Mesendoderm (in vitro differentiated cells): ENCODE data around the gene GNS.

ENCODE experiments used
- DNase-seq: peaks from one replicate; pipeline ENCODE4 v3.0.0; 2013
- H2AK5ac ChIP-seq: 2 replicates; pipeline ENCODE4 v1.6.1; 2013; ENCODE audit warnings: low read length, inconsistent platforms
- H2BK120ac ChIP-seq: 2 replicates; pipeline ENCODE4 v1.6.1; 2013; ENCODE audit warnings: low read depth, mild to moderate bottlenecking, low read length, moderate library complexity, mixed read lengths
- H2BK15ac ChIP-seq: replicated peaks from 2 replicates; pipeline ENCODE4 v1.6.1; 2013; ENCODE audit warnings: low read depth, mild to moderate bottlenecking, moderate library complexity
- H2BK5ac ChIP-seq: 2 replicates; pipeline ENCODE4 v1.6.1; 2013; ENCODE audit warnings: low read length, inconsistent platforms
- H3K18ac ChIP-seq: 2 replicates; pipeline ENCODE4 v1.6.1; 2013; ENCODE audit warnings: mild to moderate bottlenecking, low read length, mixed read lengths
- H3K23ac ChIP-seq: one replicate; pipeline ENCODE4 v1.6.1; 2013; ENCODE audit warnings: low read length
- H3K27ac ChIP-seq: 2 replicates; pipeline ENCODE4 v1.5.1; 2013; ENCODE audit warnings: low read depth, mild to moderate bottlenecking, inconsistent platforms, low read length, moderate library complexity
- H3K27me3 ChIP-seq: 2 replicates; pipeline ENCODE4 v1.6.1; 2013; ENCODE audit warnings: low read length, control low read depth, mild to moderate bottlenecking, inconsistent platforms; ENCODE audit not compliant: insufficient read depth, poor library complexity
- H3K36me3 ChIP-seq: 2 replicates; pipeline ENCODE4 v1.6.1; 2013; ENCODE audit warnings: low read length, inconsistent platforms; ENCODE audit not compliant: control insufficient read depth, insufficient read depth
- H3K4ac ChIP-seq: one replicate; pipeline ENCODE4 v1.6.1; 2013; ENCODE audit warnings: low read depth, mild to moderate bottlenecking, low read length, moderate library complexity
- H3K4me1 ChIP-seq: 2 replicates; pipeline ENCODE4 v1.6.1; 2013; ENCODE audit warnings: low read depth, low read length, inconsistent platforms; ENCODE audit not compliant: control insufficient read depth
- H3K4me2 ChIP-seq: 2 replicates; pipeline ENCODE4 v1.6.1; 2013; ENCODE audit warnings: low read length
- H3K4me3 ChIP-seq: 2 replicates; pipeline ENCODE4 v1.5.1; 2013; ENCODE audit warnings: mild to moderate bottlenecking, low read length
- H3K56ac ChIP-seq: one replicate; pipeline ENCODE4 v1.6.1; 2013; ENCODE audit warnings: low read length
- H3K79me1 ChIP-seq: 2 replicates; pipeline ENCODE4 v1.6.1; 2013; ENCODE audit warnings: low read length, inconsistent platforms
- H3K79me2 ChIP-seq: 2 replicates; pipeline ENCODE4 v1.6.1; 2013; ENCODE audit warnings: mild to moderate bottlenecking, low read length; ENCODE audit not compliant: control insufficient read depth, insufficient read depth
- H3K9ac ChIP-seq: 2 replicates; pipeline ENCODE4 v1.6.1; 2013; ENCODE audit warnings: low read length, inconsistent platforms
- H4K5ac ChIP-seq: one replicate; pipeline ENCODE4 v1.6.1; 2013; ENCODE audit warnings: low read length
- H4K8ac ChIP-seq: one replicate; pipeline ENCODE4 v1.6.1; 2013; ENCODE audit warnings: low read depth, mild to moderate bottlenecking, control low read depth, low read length, moderate library complexity
- WGBS: extraction: QIAGEN DNeasy Blood & Tissue Kit; methylation state at CpG from one replicate; pipeline ENCODE4 v1.1.7; 2013; ENCODE audit warnings: low lambda C conversion rate, missing lambda C conversion rate; ENCODE audit not compliant: insufficient coverage; ENCODE audit errors: extremely low coverage; 5-methylcytosine and 5-hydroxymethylcytosine counted together

Gene GNS

GRCh38 chr12:64707926-64708325 lies 51.3 kb downstream of the GNS start:
- H3K4me2 ChIP-seq, result no peak overlapping the region
- H4K8ac ChIP-seq, result no peak overlapping the region
- H4K5ac ChIP-seq, result no peak overlapping the region
- no peak overlapping the region for H2BK5ac ChIP-seq
- H3K27me3 ChIP-seq, result no peaks in the 10 kb centered on the region
- H3K4ac ChIP-seq, result no peak overlapping the region
- H2AK5ac ChIP-seq, result no peak overlapping the region
- no peaks in the 10 kb centered on the region for H3K4me1 ChIP-seq
- no peaks in the 10 kb centered on the region for H3K36me3 ChIP-seq
- no peak overlapping the region for H3K9ac ChIP-seq
- no peak overlapping the region for H2BK15ac ChIP-seq
- no peaks in the 10 kb centered on the region for H3K79me2 ChIP-seq
- H3K18ac ChIP-seq, result no peak overlapping the region
- no peak overlapping the region for H2BK120ac ChIP-seq
- no peak for DNase-seq
- H3K79me1 ChIP-seq, result no peaks in the 10 kb centered on the region
- no peak overlapping the region for H3K56ac ChIP-seq
- WGBS, result no CpG with 5 or more reads among the region's 2 CpGs
- no peak overlapping the region for H3K23ac ChIP-seq
- no peak overlapping the region for H3K4me3 ChIP-seq
- no peak overlapping the region for H3K27ac ChIP-seq

DNA sequence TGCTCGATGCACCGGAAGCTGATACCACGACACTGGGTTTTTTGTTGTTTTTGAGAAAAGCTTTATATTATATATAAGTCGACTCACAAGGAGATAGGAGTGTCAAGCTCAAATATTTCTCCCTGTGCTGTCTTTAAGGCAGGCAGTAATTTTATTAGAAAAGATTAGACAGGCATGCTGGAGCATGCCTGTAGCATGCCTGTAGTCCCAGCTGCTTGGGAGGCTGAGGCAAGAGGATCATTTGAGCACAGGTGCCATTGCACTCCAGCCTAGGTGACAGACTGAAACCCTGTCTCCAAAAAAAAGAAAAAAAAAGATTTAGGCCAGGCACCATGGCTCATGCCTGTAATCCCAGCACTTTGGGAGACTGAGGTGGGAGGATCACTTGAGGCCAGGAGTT lies 51.8 kb downstream of the GNS start:
- H3K4me3 ChIP-seq, result no peak overlapping the region
- no peak overlapping the region for H3K56ac ChIP-seq
- WGBS, result no CpG with 5 or more reads among the region's 4 CpGs
- no peak overlapping the region for H3K4ac ChIP-seq
- no peak overlapping the region for H3K9ac ChIP-seq
- H3K79me1 ChIP-seq, result no peaks in the 10 kb centered on the region
- no peak overlapping the region for H2BK120ac ChIP-seq
- no peaks in the 10 kb centered on the region for H3K36me3 ChIP-seq
- H3K4me2 ChIP-seq, result no peak overlapping the region
- no peak overlapping the region for H2BK15ac ChIP-seq
- H3K27ac ChIP-seq, result no peak overlapping the region
- no peak overlapping the region for H2AK5ac ChIP-seq
- no peak overlapping the region for H3K23ac ChIP-seq
- no peak overlapping the region for H4K5ac ChIP-seq
- H4K8ac ChIP-seq, result no peak overlapping the region
- H3K18ac ChIP-seq, result no peak overlapping the region
- no peak for DNase-seq
- H2BK5ac ChIP-seq, result no peak overlapping the region
- H3K4me1 ChIP-seq, result no peaks in the 10 kb centered on the region
- no peaks in the 10 kb centered on the region for H3K27me3 ChIP-seq
- no peaks in the 10 kb centered on the region for H3K79me2 ChIP-seq

- Histone ChIP-seq H3K56ac (no peak overlapping the region), H3K23ac (no peak overlapping the region), H3K4me2 (no peak overlapping the region), H4K5ac (no peak overlapping the region), H3K79me1 (no peaks in the 10 kb centered on the region), H3K4me3 (no peak overlapping the region), H3K36me3 (no peaks in the 10 kb centered on the region), H3K27ac (no peak overlapping the region), H2BK5ac (no peak overlapping the region), H4K8ac (no peak overlapping the region), H3K4me1 (no peaks in the 10 kb centered on the region), H3K4ac (no peak overlapping the region), H3K18ac (no peak overlapping the region), H3K27me3 (no peaks in the 10 kb centered on the region), H2BK15ac (no peak overlapping the region), H2AK5ac (no peak overlapping the region), H3K9ac (no peak overlapping the region), H2BK120ac (no peak overlapping the region), H3K79me2 (no peaks in the 10 kb centered on the region)
- no peak for DNase-seq
- no CpG with 5 or more reads among the region's 5 CpGs for WGBS
Measured at GRCh38 chr12:64706857-64707256, 52.3 kb downstream of the GNS start.

DNA sequence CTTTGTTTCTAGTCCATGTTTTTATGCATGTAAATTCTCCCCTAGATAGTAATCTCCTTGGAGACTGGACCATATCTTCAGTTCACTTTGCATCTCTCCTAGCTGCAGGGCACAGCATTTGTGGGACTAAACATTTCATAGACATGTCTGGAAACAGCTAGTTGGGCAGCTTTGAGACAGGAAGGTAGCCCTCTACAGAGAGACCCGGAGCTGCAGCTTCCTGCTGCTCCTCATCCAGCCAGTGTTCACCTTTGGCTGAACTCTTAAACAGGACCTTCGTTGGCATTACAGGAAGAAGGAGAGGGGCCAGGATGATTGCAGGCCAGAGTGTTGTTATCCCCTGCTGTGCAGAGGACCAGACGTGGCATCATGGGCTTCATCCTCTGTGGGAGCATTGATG lies 52.9 kb downstream of the GNS start:
- Histone ChIP-seq H3K56ac (no peak overlapping the region), H3K23ac (no peak overlapping the region), H3K9ac (no peak overlapping the region), H3K79me2 (no peaks in the 10 kb centered on the region), H3K4me2 (no peak overlapping the region), H3K4ac (no peak overlapping the region), H4K8ac (no peak overlapping the region), H3K4me1 (no peaks in the 10 kb centered on the region), H3K27me3 (no peaks in the 10 kb centered on the region), H4K5ac (no peak overlapping the region), H3K27ac (no peak overlapping the region), H3K36me3 (no peaks in the 10 kb centered on the region), H2BK120ac (no peak overlapping the region), H3K18ac (no peak overlapping the region), H3K79me1 (no peaks in the 10 kb centered on the region), H2BK15ac (no peak overlapping the region), H3K4me3 (no peak overlapping the region), H2BK5ac (no peak overlapping the region), H2AK5ac (no peak overlapping the region)
- no peak for DNase-seq
- no CpG with 5 or more reads among the region's 3 CpGs for WGBS

DNA sequence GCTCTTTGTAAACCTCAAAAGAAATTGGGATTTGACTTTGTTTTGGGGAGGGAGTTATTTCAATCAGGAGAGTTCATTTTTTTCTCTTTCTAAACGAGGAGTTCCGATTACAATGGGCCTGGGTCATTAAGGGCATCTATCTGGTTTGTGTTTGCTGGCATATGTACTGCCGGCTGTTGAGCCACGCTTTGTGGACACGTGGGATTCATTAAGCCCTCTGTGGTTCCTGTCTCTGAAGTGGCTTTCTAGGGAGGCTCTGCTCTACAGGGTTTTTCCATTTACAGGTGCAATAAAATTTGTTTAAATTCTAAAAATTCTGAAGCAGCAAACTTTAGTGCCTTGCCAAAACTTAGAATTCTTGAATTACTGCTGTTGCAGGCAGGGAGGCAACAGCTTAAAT lies 57.9 kb downstream of the GNS start:
- no peak overlapping the region for H4K8ac ChIP-seq
- H3K9ac ChIP-seq, result no peak overlapping the region
- no peak for DNase-seq
- H2BK15ac ChIP-seq, result no peak overlapping the region
- no peak overlapping the region for H3K27ac ChIP-seq
- no peak overlapping the region for H3K56ac ChIP-seq
- H3K79me2 ChIP-seq, result no peaks in the 10 kb centered on the region
- no peak overlapping the region for H2BK120ac ChIP-seq
- no peak overlapping the region for H3K18ac ChIP-seq
- H3K4me2 ChIP-seq, result no peak overlapping the region
- no peaks in the 10 kb centered on the region for H3K27me3 ChIP-seq
- H3K4me1 ChIP-seq, result no peaks in the 10 kb centered on the region
- H3K23ac ChIP-seq, result no peak overlapping the region
- WGBS, result no CpG with 5 or more reads among the region's 5 CpGs
- H2AK5ac ChIP-seq, result no peak overlapping the region
- H3K79me1 ChIP-seq, result no peaks in the 10 kb centered on the region
- H4K5ac ChIP-seq, result no peak overlapping the region
- no peak overlapping the region for H2BK5ac ChIP-seq
- no peaks in the 10 kb centered on the region for H3K36me3 ChIP-seq
- H3K4me3 ChIP-seq, result no peak overlapping the region
- H3K4ac ChIP-seq, result no peak overlapping the region

DNA sequence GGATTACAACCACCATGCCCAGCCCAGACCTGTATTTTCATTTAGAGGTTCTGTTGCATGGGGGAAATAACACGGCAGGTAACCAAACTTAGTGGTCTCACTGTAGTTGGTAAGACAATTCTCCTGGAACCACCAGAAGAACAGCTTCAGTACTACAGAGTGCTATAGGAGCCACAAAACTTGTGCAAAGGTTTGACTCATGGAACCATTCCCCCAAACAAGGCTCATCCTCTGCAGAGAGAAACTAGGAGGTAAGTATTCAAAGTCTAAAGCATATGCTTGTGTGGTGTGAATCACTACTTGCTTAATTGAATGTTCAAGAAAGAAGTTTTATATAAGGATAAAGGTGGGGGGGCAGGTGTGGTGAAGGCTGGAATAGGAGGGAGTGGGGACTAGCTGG lies 58.7 kb downstream of the GNS start:
- no peak overlapping the region for H2BK120ac ChIP-seq
- no peak overlapping the region for H3K18ac ChIP-seq
- no peak overlapping the region for H2BK15ac ChIP-seq
- H3K27me3 ChIP-seq, result no peaks in the 10 kb centered on the region
- no peaks in the 10 kb centered on the region for H3K79me1 ChIP-seq
- no peaks in the 10 kb centered on the region for H3K4me1 ChIP-seq
- H3K56ac ChIP-seq, result no peak overlapping the region
- no peak overlapping the region for H4K5ac ChIP-seq
- H2AK5ac ChIP-seq, result no peak overlapping the region
- DNase-seq, result no peak
- no peak overlapping the region for H2BK5ac ChIP-seq
- no peak overlapping the region for H4K8ac ChIP-seq
- no peaks in the 10 kb centered on the region for H3K79me2 ChIP-seq
- no peak overlapping the region for H3K9ac ChIP-seq
- H3K23ac ChIP-seq, result no peak overlapping the region
- no peak overlapping the region for H3K4me3 ChIP-seq
- no CpG with 5 or more reads among the region's 1 CpG for WGBS
- no peak overlapping the region for H3K4ac ChIP-seq
- no peaks in the 10 kb centered on the region for H3K36me3 ChIP-seq
- H3K4me2 ChIP-seq, result no peak overlapping the region
- H3K27ac ChIP-seq, result no peak overlapping the region
